Mesendoderm (in vitro differentiated cells): ENCODE results near the gene CFB.
A peak's percentile ranks its signal among the peaks of the same experiment; 100 is the strongest.

ENCODE experiments used
- DNase-seq: peaks from one replicate; pipeline ENCODE4 v3.0.0; 2013
- H2AK5ac ChIP-seq: 2 replicates; pipeline ENCODE4 v1.6.1; 2013; ENCODE audit warnings: low read length, inconsistent platforms
- H2BK120ac ChIP-seq: 2 replicates; pipeline ENCODE4 v1.6.1; 2013; ENCODE audit warnings: low read depth, mild to moderate bottlenecking, low read length, moderate library complexity, mixed read lengths
- H2BK15ac ChIP-seq: replicated peaks from 2 replicates; pipeline ENCODE4 v1.6.1; 2013; ENCODE audit warnings: low read depth, mild to moderate bottlenecking, moderate library complexity
- H2BK5ac ChIP-seq: 2 replicates; pipeline ENCODE4 v1.6.1; 2013; ENCODE audit warnings: low read length, inconsistent platforms
- H3K18ac ChIP-seq: 2 replicates; pipeline ENCODE4 v1.6.1; 2013; ENCODE audit warnings: mild to moderate bottlenecking, low read length, mixed read lengths
- H3K23ac ChIP-seq: one replicate; pipeline ENCODE4 v1.6.1; 2013; ENCODE audit warnings: low read length
- H3K27ac ChIP-seq: 2 replicates; pipeline ENCODE4 v1.5.1; 2013; ENCODE audit warnings: low read depth, mild to moderate bottlenecking, inconsistent platforms, low read length, moderate library complexity
- H3K27me3 ChIP-seq: 2 replicates; pipeline ENCODE4 v1.6.1; 2013; ENCODE audit warnings: low read length, control low read depth, mild to moderate bottlenecking, inconsistent platforms; ENCODE audit not compliant: insufficient read depth, poor library complexity
- H3K36me3 ChIP-seq: 2 replicates; pipeline ENCODE4 v1.6.1; 2013; ENCODE audit warnings: low read length, inconsistent platforms; ENCODE audit not compliant: control insufficient read depth, insufficient read depth
- H3K4ac ChIP-seq: one replicate; pipeline ENCODE4 v1.6.1; 2013; ENCODE audit warnings: low read depth, mild to moderate bottlenecking, low read length, moderate library complexity
- H3K4me1 ChIP-seq: 2 replicates; pipeline ENCODE4 v1.6.1; 2013; ENCODE audit warnings: low read depth, low read length, inconsistent platforms; ENCODE audit not compliant: control insufficient read depth
- H3K4me2 ChIP-seq: 2 replicates; pipeline ENCODE4 v1.6.1; 2013; ENCODE audit warnings: low read length
- H3K4me3 ChIP-seq: 2 replicates; pipeline ENCODE4 v1.5.1; 2013; ENCODE audit warnings: mild to moderate bottlenecking, low read length
- H3K56ac ChIP-seq: one replicate; pipeline ENCODE4 v1.6.1; 2013; ENCODE audit warnings: low read length
- H3K79me1 ChIP-seq: 2 replicates; pipeline ENCODE4 v1.6.1; 2013; ENCODE audit warnings: low read length, inconsistent platforms
- H3K79me2 ChIP-seq: 2 replicates; pipeline ENCODE4 v1.6.1; 2013; ENCODE audit warnings: mild to moderate bottlenecking, low read length; ENCODE audit not compliant: control insufficient read depth, insufficient read depth
- H3K9ac ChIP-seq: 2 replicates; pipeline ENCODE4 v1.6.1; 2013; ENCODE audit warnings: low read length, inconsistent platforms
- H4K5ac ChIP-seq: one replicate; pipeline ENCODE4 v1.6.1; 2013; ENCODE audit warnings: low read length
- H4K8ac ChIP-seq: one replicate; pipeline ENCODE4 v1.6.1; 2013; ENCODE audit warnings: low read depth, mild to moderate bottlenecking, control low read depth, low read length, moderate library complexity
- WGBS: extraction: QIAGEN DNeasy Blood & Tissue Kit; methylation state at CpG from one replicate; pipeline ENCODE4 v1.1.7; 2013; ENCODE audit warnings: low lambda C conversion rate, missing lambda C conversion rate; ENCODE audit not compliant: insufficient coverage; ENCODE audit errors: extremely low coverage; 5-methylcytosine and 5-hydroxymethylcytosine counted together

The CFB gene

GRCh38 chr6:31919624-31920303, 26.1 kb upstream of the CFB start:
- WGBS = no CpG with 5 or more reads among the region's 6 CpGs
- H4K8ac ChIP-seq = no peak overlapping the region
- no peaks in the 10 kb centered on the region for H3K36me3 ChIP-seq
- no peak overlapping the region for H2BK15ac ChIP-seq
- no peak overlapping the region for H3K18ac ChIP-seq
- H3K27me3 ChIP-seq = no peaks in the 10 kb centered on the region
- H3K79me1 ChIP-seq = no peaks in the 10 kb centered on the region
- H3K4me3 ChIP-seq = no peak overlapping the region
- no peak for DNase-seq
- no peak overlapping the region for H3K56ac ChIP-seq
- no peaks in the 10 kb centered on the region for H3K4me1 ChIP-seq
- no peak overlapping the region for H3K9ac ChIP-seq
- no peak overlapping the region for H2BK5ac ChIP-seq
- no peak overlapping the region for H3K23ac ChIP-seq
- H3K4ac ChIP-seq = no peak overlapping the region
- H3K4me2 ChIP-seq = no peak overlapping the region
- no peak overlapping the region for H4K5ac ChIP-seq
- H3K27ac ChIP-seq = no peak overlapping the region
- H2BK120ac ChIP-seq = no peak overlapping the region
- H3K79me2 ChIP-seq = no peaks in the 10 kb centered on the region
- no peak overlapping the region for H2AK5ac ChIP-seq

DNA sequence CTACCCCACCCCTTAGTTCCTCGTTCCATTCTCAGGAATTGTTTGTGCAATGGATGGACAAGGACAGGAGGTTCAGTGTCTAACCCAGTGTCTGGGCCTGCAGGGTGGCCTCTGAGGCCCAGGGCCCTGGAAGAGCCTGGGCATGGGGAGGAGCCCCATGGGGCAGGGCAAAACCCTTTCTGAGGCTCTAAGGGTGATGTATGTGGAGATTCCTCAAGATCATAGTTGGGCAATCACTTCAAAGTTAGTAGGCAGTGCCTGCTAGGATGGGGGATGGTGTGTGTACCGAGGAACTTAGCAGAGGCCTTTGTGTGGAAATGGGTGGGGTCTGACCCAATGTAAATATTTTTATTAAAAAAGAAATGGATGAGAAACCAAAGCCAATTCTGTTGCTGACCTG, 25.1 kb upstream of the CFB start:
- Histone ChIP-seq H3K4me1 (no peaks in the 10 kb centered on the region), H2BK120ac (no peak overlapping the region), H4K8ac (no peak overlapping the region), H2BK5ac (no peak overlapping the region), H2BK15ac (no peak overlapping the region), H3K56ac (no peak overlapping the region), H3K9ac (no peak overlapping the region), H3K4me3 (no peak overlapping the region), H4K5ac (no peak overlapping the region), H3K27me3 (no peaks in the 10 kb centered on the region), H3K79me2 (no peaks in the 10 kb centered on the region), H3K23ac (no peak overlapping the region), H3K4ac (no peak overlapping the region), H3K27ac (no peak overlapping the region), H3K79me1 (no peaks in the 10 kb centered on the region), H3K18ac (no peak overlapping the region), H3K36me3 (no peaks in the 10 kb centered on the region), H3K4me2 (no peak overlapping the region), H2AK5ac (no peak overlapping the region)
- no peak for DNase-seq
- WGBS = no CpG with 5 or more reads among the region's 2 CpGs

- no peak overlapping the region for H3K23ac ChIP-seq
- H3K27me3 ChIP-seq = no peaks in the 10 kb centered on the region
- no peak overlapping the region for H3K56ac ChIP-seq
- no peaks in the 10 kb centered on the region for H3K36me3 ChIP-seq
- H4K8ac ChIP-seq = no peak overlapping the region
- no peak overlapping the region for H3K27ac ChIP-seq
- no peak overlapping the region for H2BK15ac ChIP-seq
- no peak overlapping the region for H2BK5ac ChIP-seq
- no peak overlapping the region for H4K5ac ChIP-seq
- no peak overlapping the region for H3K4me3 ChIP-seq
- H2BK120ac ChIP-seq = no peak overlapping the region
- H3K4me2 ChIP-seq = no peak overlapping the region
- no peak overlapping the region for H3K4ac ChIP-seq
- peak; percentile 53 for DNase-seq
- no peaks in the 10 kb centered on the region for H3K79me1 ChIP-seq
- no peaks in the 10 kb centered on the region for H3K4me1 ChIP-seq
- H3K9ac ChIP-seq = no peak overlapping the region
- H3K18ac ChIP-seq = no peak overlapping the region
- H3K79me2 ChIP-seq = no peaks in the 10 kb centered on the region
- H2AK5ac ChIP-seq = no peak overlapping the region
- WGBS = no CpG with 5 or more reads among the region's 5 CpGs
Observed at GRCh38 chr6:31922942-31923341, 23.0 kb upstream of the CFB start.

DNA sequence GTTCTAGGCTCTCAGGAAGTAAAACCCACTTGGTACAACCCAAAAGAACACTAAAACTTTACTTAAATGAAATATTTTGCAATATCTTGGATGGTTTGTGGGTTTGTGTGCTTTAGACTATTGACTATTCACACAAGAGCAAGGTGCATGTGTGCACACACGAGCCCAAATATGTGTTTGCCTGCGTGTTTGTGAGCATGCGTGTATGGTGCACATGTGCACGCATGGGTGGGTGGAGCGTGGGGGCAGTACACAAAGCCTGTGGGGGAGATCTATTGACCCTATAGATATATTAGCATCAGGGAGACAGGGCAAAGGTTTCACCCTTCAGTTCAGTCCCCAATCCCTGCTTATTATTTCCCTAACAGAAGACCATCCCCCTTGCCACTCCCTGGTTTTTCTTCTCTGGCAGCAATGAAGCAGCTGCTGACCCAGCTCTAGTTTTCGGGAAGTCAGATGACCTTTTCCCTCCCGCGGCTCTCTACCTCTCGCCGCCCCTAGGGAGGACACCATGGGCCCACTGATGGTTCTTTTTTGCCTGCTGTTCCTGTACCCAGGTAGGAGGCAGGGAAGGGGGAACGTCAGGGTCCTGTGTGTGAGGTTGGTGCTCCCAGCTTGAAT, 18.5 kb upstream of the CFB start, which contains the start of gene C2:
TSS of gene C2 (plus strand) at position 476 of the 621 bp plus-strand sequence. CDS start at position 512, 36 bp downstream.
- no peak within 1 kb of the TSS for H2BK5ac ChIP-seq
- H3K4ac ChIP-seq = no peak within 1 kb of the TSS
- no peak within 1 kb of the TSS for H3K23ac ChIP-seq
- no peaks in the 10 kb centered on the region for H3K79me2 ChIP-seq
- no peaks in the 10 kb centered on the region for H3K79me1 ChIP-seq
- no peak within 1 kb of the TSS for H4K8ac ChIP-seq
- H4K5ac ChIP-seq = no peak within 1 kb of the TSS
- H3K27ac ChIP-seq = no peak within 1 kb of the TSS
- H3K27me3 ChIP-seq = no peaks in the 10 kb centered on the region
- no peak within 1 kb of the TSS for H2BK15ac ChIP-seq
- H2AK5ac ChIP-seq = no peak within 1 kb of the TSS
- H3K18ac ChIP-seq = no peak within 1 kb of the TSS
- H3K4me3 ChIP-seq = no peak within 1 kb of the TSS
- H3K4me2 ChIP-seq = no peak within 1 kb of the TSS
- no CpG with 5 or more reads among the region's 11 CpGs for WGBS
- no peak within 1 kb of the TSS for H2BK120ac ChIP-seq
- H3K56ac ChIP-seq = peak within 1 kb of the TSS; percentile 15
- H3K4me1 ChIP-seq = no peaks in the 10 kb centered on the region
- DNase-seq = no peak
- H3K36me3 ChIP-seq = no peaks in the 10 kb centered on the region
- H3K9ac ChIP-seq = no peak within 1 kb of the TSS

- Histone ChIP-seq H3K79me2 (no peaks in the 10 kb centered on the region), H3K79me1 (no peaks in the 10 kb centered on the region), H2BK120ac (no peak overlapping the region), H3K27ac (no peak overlapping the region), H3K4me2 (no peak overlapping the region), H3K4me3 (no peak overlapping the region), H2BK5ac (no peak overlapping the region), H3K36me3 (no peaks in the 10 kb centered on the region), H3K56ac (peak overlapping the region; percentile 15), H3K4ac (no peak overlapping the region), H3K23ac (no peak overlapping the region), H4K8ac (no peak overlapping the region), H2AK5ac (no peak overlapping the region), H2BK15ac (no peak overlapping the region), H3K18ac (no peak overlapping the region), H3K27me3 (no peaks in the 10 kb centered on the region), H4K5ac (no peak overlapping the region), H3K4me1 (no peaks in the 10 kb centered on the region), H3K9ac (no peak overlapping the region)
- no CpG with 5 or more reads among the region's 11 CpGs for WGBS
- DNase-seq = no peak
Observed at GRCh38 chr6:31927863-31928671, 17.8 kb upstream of the CFB start.
